Left ventricle myocardium superior (tissue), 1 donor: ENCODE measurements around the gene PSORS1C1. TPM values are rescaled to one million over a fixed set of nuclear protein-coding genes. Genes with fewer than 3 reads are reported as not detected.
A peak's percentile ranks its signal among the peaks of the same experiment; 100 is the strongest.
"Not testable (repeated sequence)": the region's sequence is repeated elsewhere in the genome, so short reads cannot be mapped to it uniquely, and the experiment has no call there.

Experiments used
- ATAC-seq: fragments of 200-7000 bp; cut with Tn5 transposase; one replicate; pipeline ENCODE4 v1.9.1; 2020; ENCODE audit warnings: mild to moderate bottlenecking, moderate library complexity
- DNase-seq: peaks from one replicate; pipeline ENCODE4 v3.0.0-alpha.2; 2020
- intact Hi-C: fragments of 100-400 bp; cut with micrococcal nuclease; formaldehyde crosslinking; loops from one replicate; pipeline ENCODE4 v1.11.0; 2022
- total RNA-seq: library from RNA; stranded (reverse); fragmentation: NEBNext Ultra II Directional; extraction: Animal tissue kit (Norgen Biotek cat#: 25700); gene quantifications from one replicate; pipeline ENCODE4 v1.2.1, GENCODE V29; 2021
- donor health status: DM: no; HTN: yes; CAD: no; lungs with severe emphysema.

Gene PSORS1C1
- total RNA-seq, 1 donor from 2014 or later: 1.5 TPM

GRCh38 chr6:31145386-31145785 lies 30.8 kb downstream of the PSORS1C1 start:
- no peak for ATAC-seq
- intact Hi-C loops: no loop called here
- no peak for DNase-seq

- ATAC-seq (no peak), DNase-seq (no peak)
- intact Hi-C loops: no loop called here
Observed at GRCh38 chr6:31149827-31150447, 35.3 kb downstream of the PSORS1C1 start.

- DNase-seq: no peak
- intact Hi-C loops: no loop called here
- ATAC-seq: no peak
Observed at GRCh38 chr6:31152781-31153180, 38.2 kb downstream of the PSORS1C1 start.

- DNase-seq: no peak
- intact Hi-C loops: no loop called here
- ATAC-seq: no peak
Observed at GRCh38 chr6:31154436-31154835, 39.8 kb downstream of the PSORS1C1 start.

GRCh38 chr6:31156641-31157040 lies 42.0 kb downstream of the PSORS1C1 start:
- intact Hi-C loops: no loop called here
- DNase-seq (no peak), ATAC-seq (no peak)

- DNase-seq (no peak), ATAC-seq (peak; percentile 40)
- intact Hi-C loops: no loop called here
Observed at GRCh38 chr6:31157513-31158139, 43.0 kb downstream of the PSORS1C1 start, which contains the start of gene CCHCR1. Gene CCHCR1, minus strand, starts transcription at chr6:31157802. Its CDS starts 202 bp downstream, at chr6:31157600.

- DNase-seq (peak; percentile 99), ATAC-seq (peak; percentile 96)
- intact Hi-C loops: no loop called here
Observed at GRCh38 chr6:31158140-31158862, 43.7 kb downstream of the PSORS1C1 start, which contains the start of gene TCF19. Gene TCF19, plus strand, starts transcription at chr6:31158589. Its CDS starts 881 bp downstream, at chr6:31159470.

- DNase-seq (no peak), ATAC-seq (no peak)
- intact Hi-C loops: no loop called here
Observed at GRCh38 chr6:31158863-31159855, 44.6 kb downstream of the PSORS1C1 start.

GRCh38 chr6:31161216-31162126 lies 46.9 kb downstream of the PSORS1C1 start:
- ATAC-seq (no peak), DNase-seq (no peak)
- intact Hi-C loops: no loop called here

GRCh38 chr6:31162463-31163165 lies 48.0 kb downstream of the PSORS1C1 start:
- intact Hi-C loops: no loop called here
- ATAC-seq (no peak), DNase-seq (no peak)

- no peak for DNase-seq
- intact Hi-C loops: no loop called here
- peak; percentile 78 for ATAC-seq
Observed at GRCh38 chr6:31163922-31164321, 49.3 kb downstream of the PSORS1C1 start.

GRCh38 chr6:31164475-31165063 lies 50.0 kb downstream of the PSORS1C1 start:
- DNase-seq, intact Hi-C loops, ATAC-seq: not testable (repeated sequence)

GRCh38 chr6:31165064-31165832 lies 50.6 kb downstream of the PSORS1C1 start:
- DNase-seq, intact Hi-C loops, ATAC-seq: not testable (repeated sequence)

- DNase-seq (no peak), ATAC-seq (no peak)
- intact Hi-C loops: no loop called here
Observed at GRCh38 chr6:31165986-31166385, 51.4 kb downstream of the PSORS1C1 start.

GRCh38 chr6:31168606-31169005 lies 54.0 kb downstream of the PSORS1C1 start:
- intact Hi-C loops: no loop called here
- ATAC-seq (no peak), DNase-seq (no peak)

GRCh38 chr6:31169123-31169857 lies 54.7 kb downstream of the PSORS1C1 start:
- no peak for ATAC-seq

More at GRCh38 chr6:31169123-31169857, 54.7 kb downstream of the PSORS1C1 start:
- DNase-seq: no peak
- intact Hi-C loops: no loop called here
